ENCODE data around the gene L3MBTL4.

L3MBTL4 gene

DNA sequence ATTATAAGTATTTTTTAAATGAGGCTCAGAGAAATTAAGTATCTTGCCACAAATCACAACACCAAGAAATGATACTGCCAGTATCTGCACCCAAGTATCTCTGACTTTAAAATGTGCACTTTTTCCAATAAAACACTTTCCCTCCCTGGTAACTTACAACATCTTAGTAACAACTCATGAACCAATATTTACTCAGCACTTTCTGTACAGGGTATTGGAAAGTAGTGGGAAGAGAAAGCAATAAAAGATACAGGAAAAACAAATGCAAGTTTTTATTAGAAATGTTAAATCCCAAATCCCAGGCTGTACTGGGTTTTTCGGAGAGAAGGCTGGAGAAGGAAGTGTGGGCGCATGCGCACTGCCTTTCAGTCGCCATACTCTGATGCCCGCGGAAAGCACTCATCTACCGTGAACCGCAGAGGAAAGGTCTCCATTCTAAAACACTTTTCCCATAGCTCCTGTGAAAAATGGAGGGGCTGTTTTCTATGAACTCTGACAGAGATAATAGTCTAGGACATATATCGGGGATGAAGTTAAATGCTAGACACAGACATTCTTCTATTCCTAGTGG, 52.1 kb downstream of the L3MBTL4 start:
- DNase-seq: no peak

DNA sequence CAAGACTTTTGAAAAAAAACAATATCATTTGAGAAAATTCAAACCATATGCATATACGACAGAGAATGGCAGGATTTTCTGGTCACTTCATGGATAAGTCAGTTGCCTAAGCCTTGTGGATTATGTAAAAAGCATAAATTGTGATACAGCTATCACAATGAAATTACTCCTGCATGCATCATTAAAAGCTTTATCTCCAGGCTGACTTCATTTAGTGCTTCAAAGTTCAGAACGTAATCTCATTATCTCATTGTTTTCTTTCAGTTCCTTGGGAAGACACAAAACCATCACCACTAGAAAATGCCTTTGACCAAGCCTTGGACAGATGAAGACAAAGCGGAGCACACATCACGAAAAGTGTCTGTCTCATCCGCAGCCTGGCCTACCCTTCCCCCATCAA, 57.0 kb downstream of the L3MBTL4 start:
- no peak for DNase-seq

DNA sequence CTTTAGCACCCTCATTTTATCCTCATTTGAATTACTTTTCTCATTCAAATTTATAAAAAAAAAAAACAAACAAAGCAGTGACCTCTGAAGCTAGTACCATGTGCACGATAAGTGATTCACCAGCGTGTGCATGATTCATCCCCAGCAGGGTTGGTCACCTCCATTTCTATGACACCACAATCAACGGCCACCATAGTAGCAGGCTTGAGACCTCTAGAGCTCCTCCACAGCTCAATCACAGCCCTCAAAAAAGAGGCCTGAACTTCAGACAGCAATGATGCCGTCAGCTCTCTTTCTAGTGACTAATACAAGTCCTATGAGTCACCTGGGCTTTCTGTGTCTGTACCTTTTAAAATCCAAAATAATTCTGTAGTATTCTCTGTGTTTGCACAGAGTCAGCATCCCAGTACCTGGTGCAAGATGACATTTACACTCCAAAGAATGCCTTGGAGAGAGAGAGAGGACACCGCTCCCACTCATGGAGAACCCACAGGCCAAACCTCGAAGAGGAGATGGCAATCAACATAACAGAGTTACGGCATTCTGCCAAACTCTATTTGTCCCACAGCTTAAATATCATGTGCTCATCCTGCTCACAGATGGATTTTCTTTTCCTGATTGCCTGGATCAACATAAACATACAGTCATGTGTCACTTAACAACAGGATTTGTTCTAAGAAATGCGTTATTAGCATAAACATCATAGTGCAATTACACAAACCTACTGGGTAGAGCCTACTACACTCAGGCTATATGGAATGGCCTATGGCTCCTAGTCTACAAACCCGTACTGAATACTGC, 58.7 kb downstream of the L3MBTL4 start:
- DNase-seq: no peak

DNA sequence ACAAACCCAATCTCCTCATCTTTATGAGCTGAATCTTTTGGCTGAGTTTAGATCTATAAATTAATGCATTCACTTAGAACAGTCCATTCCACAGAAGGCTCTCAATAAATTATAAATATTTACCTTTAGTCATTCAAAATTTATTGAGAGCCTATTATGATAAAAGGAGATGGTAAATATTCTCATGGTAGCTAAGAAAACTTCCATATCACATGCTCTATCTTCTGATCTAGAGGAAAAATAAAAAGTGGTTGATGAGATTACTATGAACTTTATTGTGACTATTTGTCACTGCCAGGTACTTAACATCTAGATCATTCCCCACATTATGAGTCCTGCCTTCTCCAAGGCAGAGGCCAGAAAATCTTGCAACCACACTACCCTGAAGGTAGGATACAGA, 62.4 kb downstream of the L3MBTL4 start:
- no peak for DNase-seq

DNA sequence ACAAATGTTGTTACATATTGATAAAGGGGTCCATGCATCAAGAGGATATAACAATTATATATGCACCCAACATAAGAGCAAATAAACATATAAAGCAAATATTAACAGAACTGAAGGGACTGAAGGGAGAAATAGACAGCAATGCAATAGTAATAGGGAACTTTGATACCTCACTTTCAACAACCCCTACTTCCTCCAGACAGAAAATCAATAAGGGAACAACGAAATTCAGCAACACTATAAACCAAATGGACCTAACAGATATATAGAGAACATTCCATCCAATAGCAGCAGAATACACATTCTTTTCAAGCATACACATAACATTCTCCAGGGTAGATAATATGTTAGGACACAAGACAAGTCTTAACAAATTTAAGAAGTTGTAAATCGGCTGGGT, 71.7 kb downstream of the L3MBTL4 start:
- no peak for DNase-seq

DNA sequence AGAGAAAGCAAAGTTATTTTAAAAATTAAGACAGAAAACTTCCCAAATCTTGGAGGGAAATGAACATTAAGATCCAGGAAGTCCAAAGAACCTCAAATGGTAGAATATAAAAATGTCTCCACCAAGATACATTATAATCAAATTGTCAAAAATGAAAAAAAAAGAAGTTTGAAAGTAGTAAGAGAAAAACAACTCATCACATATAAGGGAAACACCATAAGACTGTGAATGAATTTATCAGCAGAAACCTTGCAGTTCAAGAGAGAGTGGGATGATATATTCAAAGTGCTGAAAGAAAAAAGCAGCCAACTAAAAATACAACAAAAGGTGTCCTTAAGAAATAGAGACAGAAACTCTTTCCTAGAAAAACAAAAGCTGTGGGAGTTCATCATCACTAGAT, 73.0 kb downstream of the L3MBTL4 start:
- no peak for DNase-seq

DNA sequence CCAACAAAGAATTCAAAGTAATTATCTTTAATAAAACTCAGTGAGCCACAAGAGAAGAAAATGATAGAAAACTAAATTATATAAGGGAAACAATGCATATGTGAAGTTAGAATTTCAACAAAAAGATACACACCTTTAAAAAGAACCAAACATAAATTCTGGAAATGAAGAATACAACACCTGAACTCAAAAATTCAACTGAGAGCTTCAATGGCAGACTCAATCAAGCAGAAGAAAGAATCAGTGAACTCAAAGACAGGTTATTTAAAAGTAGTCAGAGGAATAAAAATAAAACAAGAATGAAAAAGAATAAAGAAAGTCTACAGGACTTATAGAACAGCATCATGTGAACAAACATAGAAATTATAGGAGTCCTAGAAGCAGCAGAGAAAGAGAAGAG, 73.4 kb downstream of the L3MBTL4 start:
- no peak for DNase-seq

DNA sequence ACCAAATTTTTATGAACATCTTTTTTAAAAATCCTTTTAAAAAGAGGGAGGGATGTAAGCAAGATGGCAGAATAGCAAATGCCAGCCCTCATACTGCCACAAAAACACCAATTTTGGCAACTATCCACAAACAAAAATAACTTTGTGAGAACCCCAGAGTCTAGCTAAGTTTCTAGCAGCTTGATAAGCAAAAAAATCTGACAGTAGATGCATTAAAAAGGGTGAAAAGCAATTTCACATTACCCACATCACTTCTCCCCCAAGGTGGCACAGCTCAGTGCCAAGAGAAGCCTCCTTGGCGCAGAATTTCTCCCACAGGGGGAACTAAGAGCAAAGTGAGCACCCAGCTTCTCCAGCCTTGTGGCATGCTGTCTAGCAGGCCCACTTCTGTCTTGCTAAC, 74.6 kb downstream of the L3MBTL4 start:
- DNase-seq: no peak

DNA sequence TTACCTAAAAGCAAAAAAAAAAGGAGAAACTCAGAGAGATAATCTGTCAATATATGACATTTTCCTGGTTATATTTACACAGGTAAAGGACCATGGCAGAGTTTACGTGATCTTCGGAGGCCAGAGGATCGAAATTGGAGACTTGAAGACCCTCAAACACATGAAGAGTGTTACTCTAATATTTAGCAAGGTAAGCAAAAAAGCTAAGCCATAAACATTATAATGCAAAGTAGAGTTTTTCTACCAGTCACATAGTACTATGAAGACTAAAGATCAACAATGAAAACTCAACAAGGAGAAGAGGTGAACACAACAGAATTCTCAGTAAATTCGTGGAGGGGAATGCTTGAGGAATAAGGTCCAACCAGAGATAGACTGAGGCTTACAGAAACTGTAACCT, 78.5 kb downstream of the L3MBTL4 start:
- no peak for DNase-seq

DNA sequence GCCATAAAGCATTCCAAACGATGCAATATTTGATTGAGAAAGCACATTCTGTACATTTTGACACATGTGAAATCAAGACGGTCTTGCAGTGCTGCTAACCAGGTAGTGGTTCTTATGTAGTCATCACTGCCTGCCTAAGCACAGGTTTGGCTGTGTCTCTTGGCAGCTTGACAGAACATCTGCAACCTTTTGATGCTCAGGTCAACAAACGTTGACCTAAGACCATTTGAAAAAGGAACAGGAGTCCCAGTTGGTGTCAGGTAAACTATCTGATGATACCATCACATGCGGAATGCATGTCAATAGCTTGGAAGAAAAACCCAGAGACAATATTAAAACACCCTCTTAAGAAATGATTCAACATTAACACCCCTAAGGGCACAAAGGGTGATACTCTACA, 80.7 kb downstream of the L3MBTL4 start:
- no peak for DNase-seq

DNA sequence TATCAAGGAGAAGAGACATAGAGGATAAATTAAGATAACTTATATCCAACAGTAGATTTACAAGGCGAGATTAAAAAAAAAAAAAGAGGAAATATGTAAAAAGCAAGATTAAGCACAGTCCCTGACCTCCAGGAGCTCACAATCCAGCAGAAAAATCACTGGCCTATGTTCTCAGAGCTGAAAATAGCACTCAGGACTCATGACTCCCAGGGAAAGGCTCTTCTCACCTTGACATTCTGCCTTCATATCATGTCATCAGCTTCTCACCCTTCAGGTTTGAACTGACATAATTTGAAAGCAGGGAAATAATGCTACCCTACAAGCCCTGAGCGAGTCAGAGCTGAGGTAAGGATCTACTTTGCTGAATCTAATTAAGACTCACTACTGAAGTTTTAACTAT, 82.8 kb downstream of the L3MBTL4 start:
- DNase-seq: no peak

DNA sequence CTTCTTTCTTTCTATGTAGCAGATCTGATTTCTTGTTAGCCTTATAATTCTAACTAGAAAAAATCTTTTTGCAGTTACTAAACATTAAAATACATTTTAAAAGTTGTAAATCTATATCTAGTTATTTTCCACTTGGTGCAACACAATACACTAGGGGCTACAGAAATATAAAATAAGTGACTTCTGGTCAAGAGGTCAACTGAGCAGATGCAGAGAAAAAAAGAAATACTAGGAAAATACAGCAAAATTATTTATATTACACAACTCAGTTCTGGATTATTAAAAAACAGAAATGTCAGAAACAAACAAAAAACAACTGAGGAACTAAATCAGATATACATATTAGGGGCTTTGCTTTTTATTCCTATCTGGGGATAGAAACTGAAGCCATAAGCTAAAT, 83.9 kb downstream of the L3MBTL4 start:
- DNase-seq: no peak

DNA sequence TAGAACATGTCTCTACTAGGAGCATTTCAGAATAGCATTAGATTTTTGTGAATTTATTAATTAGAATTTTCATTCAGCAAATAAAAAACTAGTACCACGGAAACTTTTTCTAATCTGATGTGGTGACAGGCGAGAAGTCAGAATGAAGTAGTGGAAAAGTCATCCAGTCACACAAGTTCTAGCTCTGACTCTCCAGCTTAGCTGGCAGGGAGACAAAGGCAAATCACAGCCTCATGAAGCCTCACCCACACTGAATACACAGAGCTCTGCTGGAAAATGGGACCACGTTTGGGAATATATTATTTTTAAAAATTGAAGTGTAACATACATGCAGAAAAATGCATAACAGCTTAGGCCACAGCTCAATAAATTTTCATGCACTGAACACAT, 86.1 kb downstream of the L3MBTL4 start:
- no peak for DNase-seq

DNA sequence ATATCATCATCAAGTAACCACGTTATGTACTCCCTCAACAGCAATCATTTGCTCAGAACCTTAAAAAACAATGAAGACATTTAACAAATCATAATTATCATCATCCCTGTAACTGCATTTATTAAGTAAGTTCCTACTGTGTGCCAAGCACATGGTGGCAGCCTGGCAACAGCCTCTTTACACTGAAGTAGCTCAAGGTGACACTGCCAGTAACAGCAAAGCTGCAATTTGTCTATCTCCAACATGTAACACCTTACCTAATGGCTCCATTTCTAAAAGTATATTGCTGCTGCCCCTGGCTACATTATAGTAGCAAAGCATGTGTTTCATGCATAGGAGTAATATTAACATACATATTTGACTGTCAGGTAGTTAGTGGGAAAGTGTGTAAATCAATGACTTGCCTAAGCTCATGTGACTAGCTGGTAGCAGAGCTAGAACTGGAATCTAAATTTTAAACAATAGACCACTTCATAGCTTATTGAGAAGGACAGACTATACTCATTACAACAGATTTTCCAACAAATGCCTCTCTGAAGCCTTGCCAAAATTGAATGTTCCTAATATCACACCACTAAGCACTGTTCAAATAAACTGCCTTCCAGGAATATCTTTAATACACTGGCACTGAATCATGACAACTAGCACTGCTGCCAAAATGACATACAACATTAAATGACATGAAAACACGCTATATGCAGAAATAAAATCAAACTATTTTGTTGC, 86.7 kb downstream of the L3MBTL4 start:
- DNase-seq: no peak

DNA sequence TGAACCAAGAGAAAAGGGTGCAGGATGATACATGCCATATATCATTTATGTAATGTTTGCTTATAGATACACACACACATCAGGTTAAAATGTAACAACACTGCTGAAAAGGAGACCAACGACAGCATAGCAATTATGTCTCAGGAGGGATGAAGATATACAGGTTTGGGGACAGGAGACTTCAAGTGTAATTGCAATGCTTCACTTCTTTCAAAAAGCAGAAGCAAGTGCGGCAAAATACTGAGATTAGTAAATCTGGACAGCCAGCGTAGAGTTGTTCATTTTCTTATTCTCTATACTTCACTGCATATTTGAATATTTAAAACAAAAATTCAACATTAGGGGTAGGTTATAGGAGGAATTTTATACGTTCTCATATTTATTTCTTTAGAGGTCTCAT, 87.2 kb downstream of the L3MBTL4 start:
- no peak for DNase-seq

DNA sequence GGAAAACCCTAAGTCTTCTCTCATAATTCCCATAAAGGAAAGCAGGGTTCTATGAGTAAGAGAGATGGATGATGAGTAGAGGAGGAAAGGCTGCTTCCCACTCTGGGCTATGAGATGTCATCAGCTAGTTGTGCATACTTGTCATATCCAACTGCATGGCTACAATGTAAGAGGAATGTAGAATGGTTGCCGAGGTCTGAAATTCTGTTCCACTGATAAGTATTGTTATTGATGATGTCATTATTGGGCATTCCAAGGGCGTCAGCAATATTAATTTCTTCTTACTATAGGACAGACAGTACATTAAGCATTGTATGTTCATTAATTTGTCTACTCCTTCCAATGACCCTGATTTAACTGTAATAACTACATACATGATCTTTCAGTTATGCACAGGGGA, 88.1 kb downstream of the L3MBTL4 start:
- DNase-seq: no peak

DNA sequence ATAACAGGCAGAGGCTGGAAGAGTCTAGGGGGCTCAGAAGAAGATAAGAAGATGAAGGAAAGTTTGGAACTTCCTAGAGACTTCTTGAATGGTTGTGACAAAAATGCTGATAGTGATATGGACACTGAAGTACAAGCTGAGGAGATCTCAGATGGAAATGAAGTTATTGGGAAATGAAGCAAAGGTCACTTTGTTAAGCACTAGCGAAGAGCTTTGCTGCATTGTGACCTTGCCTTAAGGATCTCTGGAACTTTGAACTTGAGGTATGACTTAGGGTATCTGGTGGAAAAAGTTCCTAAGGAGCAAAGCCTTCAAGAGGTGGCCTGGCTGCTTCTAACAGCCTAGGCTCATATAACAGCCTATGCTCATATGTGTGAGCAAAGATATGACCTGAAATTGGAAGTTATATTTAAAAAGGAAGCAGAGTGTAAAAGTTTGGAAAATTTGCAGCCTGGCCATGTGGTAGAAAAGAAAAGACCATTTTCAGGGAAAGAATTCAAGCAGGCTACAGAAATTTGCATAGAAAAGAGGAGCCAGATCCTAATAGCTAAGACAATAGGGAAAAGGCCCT, 91.3 kb downstream of the L3MBTL4 start:
- no peak for DNase-seq

DNA sequence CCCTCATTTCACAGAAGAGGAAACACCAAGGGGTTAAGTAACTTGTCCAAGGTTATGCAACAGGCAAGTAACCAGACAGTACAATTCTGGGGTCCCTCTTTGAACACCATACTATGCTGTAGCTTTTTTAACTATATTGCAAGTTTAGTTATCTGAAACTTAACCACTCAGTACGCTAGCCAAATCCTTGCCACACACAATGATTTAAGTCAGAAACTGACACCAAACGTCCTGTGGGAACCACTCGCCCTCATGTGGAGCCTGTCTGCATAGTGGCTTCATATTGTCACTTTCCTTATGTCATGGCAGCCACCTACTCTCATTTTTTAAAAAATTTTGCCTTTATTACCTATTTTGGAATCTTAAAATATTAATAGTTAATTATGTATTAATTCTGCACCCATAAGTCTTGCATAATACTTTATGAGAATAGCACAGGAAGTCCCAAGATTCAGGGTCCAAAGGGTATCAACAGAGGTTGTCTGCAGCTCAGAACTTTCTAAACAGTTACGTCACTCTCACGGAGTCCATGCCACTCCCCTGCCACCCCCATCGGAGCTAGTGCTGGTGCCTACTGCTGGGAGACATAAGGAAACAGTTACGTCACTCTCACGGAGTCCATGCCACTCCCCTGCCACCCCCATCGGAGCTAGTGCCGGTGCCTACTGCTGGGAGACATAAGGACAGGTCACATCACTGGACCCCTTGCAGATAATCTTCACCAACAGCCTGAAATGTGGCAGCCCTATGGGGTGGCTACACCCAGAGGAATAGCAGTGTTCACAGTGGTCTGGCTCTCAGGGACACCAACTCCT, 99.0 kb downstream of the L3MBTL4 start:
- no peak for DNase-seq

DNA sequence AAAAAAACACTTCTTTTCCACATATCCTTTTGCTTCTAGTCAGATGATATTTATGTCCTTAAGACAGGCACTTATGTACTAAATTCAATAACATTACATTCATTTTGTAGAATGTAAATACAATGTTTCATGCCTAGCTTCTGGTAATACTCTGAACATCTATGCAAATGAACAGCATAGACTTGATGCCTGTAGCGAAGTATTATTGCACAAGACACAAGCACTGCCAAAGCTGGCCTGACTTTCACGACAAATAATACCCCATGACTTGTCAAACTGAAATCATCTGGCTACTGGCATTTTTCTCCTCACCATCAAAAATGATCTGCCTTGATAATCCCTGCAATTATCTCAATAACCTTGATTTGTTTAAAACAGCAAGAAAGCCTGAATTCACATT, 101.3 kb downstream of the L3MBTL4 start:
- no peak for DNase-seq

DNA sequence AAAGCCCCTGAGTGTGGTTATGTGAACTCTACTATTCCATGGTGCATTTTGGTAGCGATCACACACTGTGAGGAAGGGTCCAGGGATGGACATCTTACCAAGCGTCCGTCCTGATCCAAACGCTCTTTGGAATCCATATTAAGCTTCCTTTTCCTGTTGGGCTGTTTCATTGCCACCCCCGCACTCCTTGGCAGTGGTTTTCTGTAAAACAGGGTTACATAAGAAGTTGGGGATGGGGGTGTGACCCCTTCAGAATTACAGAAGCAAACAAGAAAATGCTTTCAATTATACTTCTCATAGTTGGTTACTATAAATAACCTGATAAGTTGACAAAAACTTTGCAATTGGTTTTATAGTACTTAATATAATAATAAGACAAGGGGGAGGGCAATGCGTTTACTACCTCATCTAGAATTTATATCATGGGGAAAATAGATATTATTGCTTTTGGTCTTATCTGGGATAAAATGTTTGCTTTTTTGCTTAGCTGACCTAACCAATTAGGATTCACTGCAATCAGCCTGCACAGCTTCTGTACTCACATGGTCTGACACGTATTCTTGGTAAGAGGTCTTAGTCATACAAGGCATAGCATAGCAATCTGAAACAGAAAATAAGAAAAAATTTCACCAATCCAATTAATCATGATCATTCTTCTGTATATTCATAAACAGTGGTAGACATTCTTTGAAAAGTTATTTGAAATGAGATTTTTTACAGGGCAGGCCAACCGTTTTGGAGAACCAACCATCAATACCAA, 103.1 kb downstream of the L3MBTL4 start:
- DNase-seq: no peak

DNA sequence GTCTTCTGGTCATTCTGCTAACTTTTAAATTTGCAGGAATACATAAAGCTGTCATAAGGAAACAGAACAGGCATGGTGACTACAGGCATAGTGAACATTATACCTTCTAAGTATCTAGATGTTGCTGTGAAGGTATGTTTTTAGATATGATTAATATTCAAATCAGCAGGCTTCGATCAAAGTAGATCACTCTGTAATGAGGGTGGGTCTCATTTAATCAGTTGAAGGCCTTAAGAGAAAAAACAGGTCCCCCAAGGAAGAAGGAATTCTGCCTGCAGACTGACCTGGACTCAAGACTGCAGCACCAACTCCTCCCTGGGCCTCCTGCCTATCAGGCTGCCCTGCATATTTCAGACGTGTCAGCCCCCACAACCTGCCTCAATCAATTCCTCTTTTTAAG, 104.0 kb downstream of the L3MBTL4 start:
- no peak for DNase-seq

DNA sequence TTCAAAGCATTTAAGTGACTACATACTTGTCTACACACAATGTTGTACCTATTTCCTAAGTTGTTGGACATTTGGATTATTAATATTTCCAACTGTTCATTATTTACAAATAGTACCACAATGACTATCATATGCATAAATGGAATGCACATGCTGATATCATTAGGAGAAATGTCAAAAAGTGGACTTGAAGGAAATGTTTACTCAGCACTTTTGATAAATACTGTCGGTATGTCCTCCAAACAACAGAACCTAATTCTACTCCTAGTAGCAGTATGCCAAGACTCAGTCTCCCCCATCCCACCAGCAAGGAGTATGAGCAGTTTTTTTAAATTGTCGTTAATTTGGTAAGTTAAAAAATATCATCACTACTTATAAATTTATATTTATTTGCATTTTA, 116.8 kb downstream of the L3MBTL4 start:
- no peak for DNase-seq
